Panc1 (cell line): ENCODE measurements around the gene LMLN. TPM values are rescaled to one million over a fixed set of nuclear protein-coding genes. Genes with fewer than 3 reads are reported as not detected.

Experiments
- ATAC-seq: fragments of 200-7000 bp; cut with Tn5 transposase; 2 replicates; pipeline ENCODE4 v1.9.1; 2020; ENCODE audit warnings: mild to moderate bottlenecking, moderate library complexity
- BruUV-seq: library from RNA; stranded (reverse); fragments of 400-500 nt; replicated peaks from 2 replicates; lab custom pipeline; 2021; lab: Mats Ljungman, UMichigan
- CTCF ChIA-PET: fragments of 300-600 bp; sonication (Branson Sonifier 250); formaldehyde crosslinking; loops from one replicate; lab custom pipeline; 2022; ENCODE audit warnings: antibody characterized with exemption; lab: Charles Lee
- POLR2A ChIA-PET: fragments of 300-600 bp; sonication (Branson Sonifier 250); formaldehyde crosslinking; loops from one replicate; lab custom pipeline; 2022; ENCODE audit warnings: antibody characterized with exemption; lab: Charles Lee
- DNase-seq: peaks from one replicate; pipeline ENCODE4 v3.0.0-alpha.2; 2010; ENCODE audit warnings: low read depth, low spot score
- H3K27ac ChIP-seq: 2 replicates; pipeline ENCODE4 v1.5.1; 2011; ENCODE audit warnings: mild to moderate bottlenecking, low read length, inconsistent platforms
- H3K27me3 ChIP-seq: fragments of 200-500 bp; sonication (Bioruptor generic); 2 replicates; pipeline ENCODE4 v1.6.0; 2014; ENCODE audit warnings: low read length, inconsistent platforms; ENCODE audit not compliant: control insufficient read depth, insufficient read depth
- H3K36me3 ChIP-seq: fragments of 200-500 bp; sonication (Bioruptor generic); 2 replicates; pipeline ENCODE4 v1.5.1; 2014; ENCODE audit warnings: inconsistent platforms, mild to moderate bottlenecking, low read length, moderate library complexity; ENCODE audit not compliant: control insufficient read depth, insufficient read depth
- H3K4me1 ChIP-seq: 2 replicates; pipeline ENCODE4 v1.5.1; 2011; ENCODE audit warnings: inconsistent platforms, mild to moderate bottlenecking, low read length, moderate library complexity; ENCODE audit not compliant: control insufficient read depth, insufficient read depth
- H3K4me3 ChIP-seq, 2 experiments: 2 replicates each; pipeline ENCODE4 v1.5.1; 2011 to 2012; ENCODE audit warnings: low read depth in 2 of 2, low read length in 2 of 2, mild to moderate bottlenecking in 2 of 2, inconsistent platforms in 1 of 2, moderate library complexity in 1 of 2
- H3K9me3 ChIP-seq: fragments of 200-500 bp; sonication (Bioruptor generic); 2 replicates; pipeline ENCODE4 v1.5.1; 2014; ENCODE audit warnings: low read depth, mild to moderate bottlenecking, inconsistent platforms, low read length, moderate library complexity; ENCODE audit not compliant: control insufficient read depth, insufficient read depth
- POLR2AphosphoS5 ChIP-seq: IDR thresholded peaks from 2 replicates; pipeline ENCODE4 v1.6.1; 2012; ENCODE audit warnings: mild to moderate bottlenecking, low read depth, low read length, moderate library complexity
- SIN3A ChIP-seq: IDR thresholded peaks from 2 replicates; pipeline ENCODE4 v1.6.1; 2012; ENCODE audit warnings: low read depth, mild to moderate bottlenecking, low read length, moderate library complexity, borderline replicate concordance; ENCODE audit not compliant: insufficient read depth
- TCF7L2 ChIP-seq: IDR thresholded peaks from 2 replicates; pipeline ENCODE4 v1.6.1; 2011; ENCODE audit warnings: mild to moderate bottlenecking, low read depth, low read length, inconsistent platforms
- in situ Hi-C: cut with HindIII; loops from 2 replicates; pipeline ENCODE4 v1.10.0; 2016; ENCODE audit warnings: low sequenced_read_pairs, low pct_unique_long_range_greater_than_20kb
- intact Hi-C: fragments of 100-400 bp; cut with micrococcal nuclease; formaldehyde crosslinking; loops from one replicate; pipeline ENCODE4 v1.10.0; 2022; ENCODE audit not compliant: unreplicated experiment
- total RNA-seq: library from RNA; stranded (reverse); gene quantifications from one replicate; pipeline ENCODE4 v1.2.1, GENCODE V29; 2021; ENCODE audit not compliant: unreplicated experiment
- TF ChIP-seq, protein P1 (sequence below), 2 experiments: IDR thresholded peaks; 2 replicates each; pipeline ENCODE4 v1.6.1; 2011 to 2012; ENCODE audit warnings: low read depth in 2 of 2, control low read depth in 1 of 2, low read length in 1 of 2, mild to moderate bottlenecking in 1 of 2, moderate library complexity in 1 of 2; ENCODE audit not compliant: insufficient read depth in 1 of 2
- TF ChIP-seq, protein P2 (sequence below): fragments of 450-650 bp; IDR thresholded peaks from 2 replicates; pipeline ENCODE4 v1.5.1; 2017; ENCODE audit warnings: mild to moderate bottlenecking

Gene LMLN
- total RNA-seq, 1 experiment from 2014 or later, result 21.8 TPM

DNA sequence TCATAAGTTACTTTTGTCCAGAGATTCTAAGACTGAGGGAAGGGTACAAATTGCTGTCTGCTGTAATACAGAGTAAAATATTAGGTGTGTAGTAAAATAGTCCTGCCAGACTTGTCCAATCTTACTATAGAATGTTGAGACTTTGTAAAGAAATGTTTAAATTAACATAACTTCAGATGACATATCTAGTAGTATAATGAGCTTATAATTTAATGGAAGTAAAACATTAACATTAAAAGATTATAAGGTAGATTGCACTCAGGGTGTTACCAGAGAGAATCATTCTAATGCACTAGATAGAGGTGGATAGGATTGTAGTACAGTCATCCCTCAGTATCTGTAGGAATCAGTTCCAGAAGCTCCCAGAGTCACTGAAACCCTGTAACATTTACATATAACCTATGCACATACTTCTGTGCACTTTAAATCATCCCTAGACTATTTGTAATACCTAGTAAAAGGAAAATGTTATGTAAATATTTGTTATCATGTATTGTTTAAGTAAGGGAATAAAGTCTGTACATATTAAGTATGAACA is 130.8 kb downstream of the LMLN start:
- intact Hi-C loops (no loop called here), in situ Hi-C loops (no loop called here)
- peaks cover 53% of the 10 kb centered on the region for H3K27me3 ChIP-seq
- H3K27ac ChIP-seq, result no peak overlapping the region
- ChIA-PET CTCF (interaction anchor here (0.8 to 1.9 kb wide), 2 partner anchors 11 to 185 kb away, joined by 4 to 5 read pairs; no protein-coding TSS in a partner anchor), POLR2A (no interaction called here)
- no TSS peak for BruUV-seq
- TF ChIP-seq, protein P1, sequence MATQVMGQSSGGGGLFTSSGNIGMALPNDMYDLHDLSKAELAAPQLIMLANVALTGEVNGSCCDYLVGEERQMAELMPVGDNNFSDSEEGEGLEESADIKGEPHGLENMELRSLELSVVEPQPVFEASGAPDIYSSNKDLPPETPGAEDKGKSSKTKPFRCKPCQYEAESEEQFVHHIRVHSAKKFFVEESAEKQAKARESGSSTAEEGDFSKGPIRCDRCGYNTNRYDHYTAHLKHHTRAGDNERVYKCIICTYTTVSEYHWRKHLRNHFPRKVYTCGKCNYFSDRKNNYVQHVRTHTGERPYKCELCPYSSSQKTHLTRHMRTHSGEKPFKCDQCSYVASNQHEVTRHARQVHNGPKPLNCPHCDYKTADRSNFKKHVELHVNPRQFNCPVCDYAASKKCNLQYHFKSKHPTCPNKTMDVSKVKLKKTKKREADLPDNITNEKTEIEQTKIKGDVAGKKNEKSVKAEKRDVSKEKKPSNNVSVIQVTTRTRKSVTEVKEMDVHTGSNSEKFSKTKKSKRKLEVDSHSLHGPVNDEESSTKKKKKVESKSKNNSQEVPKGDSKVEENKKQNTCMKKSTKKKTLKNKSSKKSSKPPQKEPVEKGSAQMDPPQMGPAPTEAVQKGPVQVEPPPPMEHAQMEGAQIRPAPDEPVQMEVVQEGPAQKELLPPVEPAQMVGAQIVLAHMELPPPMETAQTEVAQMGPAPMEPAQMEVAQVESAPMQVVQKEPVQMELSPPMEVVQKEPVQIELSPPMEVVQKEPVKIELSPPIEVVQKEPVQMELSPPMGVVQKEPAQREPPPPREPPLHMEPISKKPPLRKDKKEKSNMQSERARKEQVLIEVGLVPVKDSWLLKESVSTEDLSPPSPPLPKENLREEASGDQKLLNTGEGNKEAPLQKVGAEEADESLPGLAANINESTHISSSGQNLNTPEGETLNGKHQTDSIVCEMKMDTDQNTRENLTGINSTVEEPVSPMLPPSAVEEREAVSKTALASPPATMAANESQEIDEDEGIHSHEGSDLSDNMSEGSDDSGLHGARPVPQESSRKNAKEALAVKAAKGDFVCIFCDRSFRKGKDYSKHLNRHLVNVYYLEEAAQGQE (IDR thresholded peaks at IDR 0.05; ENCODE audit: insufficient read depth in 1 of 2, low read depth in 2 of 2, low read length in 1 of 2), result no peak
- TF ChIP-seq POLR2AphosphoS5 (no peak), TCF7L2 (no peak), SIN3A (no peak)
- TF ChIP-seq, protein P2, sequence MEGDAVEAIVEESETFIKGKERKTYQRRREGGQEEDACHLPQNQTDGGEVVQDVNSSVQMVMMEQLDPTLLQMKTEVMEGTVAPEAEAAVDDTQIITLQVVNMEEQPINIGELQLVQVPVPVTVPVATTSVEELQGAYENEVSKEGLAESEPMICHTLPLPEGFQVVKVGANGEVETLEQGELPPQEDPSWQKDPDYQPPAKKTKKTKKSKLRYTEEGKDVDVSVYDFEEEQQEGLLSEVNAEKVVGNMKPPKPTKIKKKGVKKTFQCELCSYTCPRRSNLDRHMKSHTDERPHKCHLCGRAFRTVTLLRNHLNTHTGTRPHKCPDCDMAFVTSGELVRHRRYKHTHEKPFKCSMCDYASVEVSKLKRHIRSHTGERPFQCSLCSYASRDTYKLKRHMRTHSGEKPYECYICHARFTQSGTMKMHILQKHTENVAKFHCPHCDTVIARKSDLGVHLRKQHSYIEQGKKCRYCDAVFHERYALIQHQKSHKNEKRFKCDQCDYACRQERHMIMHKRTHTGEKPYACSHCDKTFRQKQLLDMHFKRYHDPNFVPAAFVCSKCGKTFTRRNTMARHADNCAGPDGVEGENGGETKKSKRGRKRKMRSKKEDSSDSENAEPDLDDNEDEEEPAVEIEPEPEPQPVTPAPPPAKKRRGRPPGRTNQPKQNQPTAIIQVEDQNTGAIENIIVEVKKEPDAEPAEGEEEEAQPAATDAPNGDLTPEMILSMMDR, result no peak
- no peak overlapping the region for H3K4me3 ChIP-seq
- DNase-seq (no peak), ATAC-seq (no peak)
- no peaks in the 10 kb centered on the region for H3K9me3 ChIP-seq
- no peaks in the 10 kb centered on the region; the same call in 1 of the 2 replicates for H3K4me1 ChIP-seq
- no peaks in the 10 kb centered on the region for H3K36me3 ChIP-seq

DNA sequence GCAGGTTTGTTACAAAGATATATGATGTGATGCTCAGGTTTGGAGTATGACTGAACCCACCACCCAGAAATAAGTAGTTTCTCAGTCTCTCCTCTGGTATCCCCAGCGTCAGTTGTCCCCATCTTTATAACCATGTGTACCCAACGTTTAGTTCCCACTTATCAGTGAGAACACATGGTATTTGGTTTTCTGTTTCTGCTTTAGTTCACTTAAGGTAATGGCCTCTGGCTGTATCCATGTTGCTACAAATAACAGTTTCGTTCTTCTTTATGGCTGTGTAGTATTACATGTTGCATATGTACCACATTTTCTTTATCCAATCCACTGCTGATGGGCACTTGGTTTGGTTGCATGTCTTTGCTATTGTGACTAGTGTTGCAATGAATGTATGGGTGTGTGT is 132.3 kb downstream of the LMLN start:
- CTCF ChIA-PET, result no interaction called here
- no TSS peak for BruUV-seq
- Histone ChIP-seq H3K4me3 (no peak overlapping the region), H3K36me3 (no peaks in the 10 kb centered on the region), H3K9me3 (no peaks in the 10 kb centered on the region), H3K27ac (no peak overlapping the region), H3K4me1 (no peaks in the 10 kb centered on the region; the same call in 1 of the 2 replicates), H3K27me3 (peaks cover 48% of the 10 kb centered on the region)
- intact Hi-C loops (no loop called here), in situ Hi-C loops (no loop called here)
- POLR2A ChIA-PET, result no interaction called here
- DNase-seq, result no peak
- TF ChIP-seq, protein P2, result no peak
- TF ChIP-seq TCF7L2 (no peak), SIN3A (no peak), POLR2AphosphoS5 (no peak)
- TF ChIP-seq, protein P1 (IDR thresholded peaks at IDR 0.05; ENCODE audit: insufficient read depth in 1 of 2, low read depth in 2 of 2, low read length in 1 of 2), result no peak
- no peak for ATAC-seq
